ENCODE data around the gene MYO15B.

The MYO15B gene

GRCh38 chr17:75607086-75607485 lies 19.5 kb downstream of the MYO15B start:
- DNase-seq = no peak

- no peak for DNase-seq
Observed at GRCh38 chr17:75610103-75610984, 22.7 kb downstream of the MYO15B start.

GRCh38 chr17:75611851-75612429 lies 24.3 kb downstream of the MYO15B start:
- no peak for DNase-seq

- DNase-seq = no peak
Observed at GRCh38 chr17:75612906-75613626, 25.5 kb downstream of the MYO15B start.

- no peak for DNase-seq
Observed at GRCh38 chr17:75614006-75614405, 26.4 kb downstream of the MYO15B start.

GRCh38 chr17:75614556-75615270 lies 27.1 kb downstream of the MYO15B start:
- DNase-seq = no peak

GRCh38 chr17:75615301-75615700 lies 27.7 kb downstream of the MYO15B start:
- no peak for DNase-seq

- no peak for DNase-seq
Observed at GRCh38 chr17:75616521-75617122, 29.0 kb downstream of the MYO15B start.

GRCh38 chr17:75617218-75617617 lies 29.6 kb downstream of the MYO15B start:
- DNase-seq = no peak

GRCh38 chr17:75617675-75618074 lies 30.1 kb downstream of the MYO15B start:
- no peak for DNase-seq

- peak; percentile 12 for DNase-seq
Observed at GRCh38 chr17:75619506-75620431, 32.2 kb downstream of the MYO15B start.

- no peak for DNase-seq
Observed at GRCh38 chr17:75621489-75621888, 33.9 kb downstream of the MYO15B start.

GRCh38 chr17:75622076-75622475 lies 34.5 kb downstream of the MYO15B start:
- no peak for DNase-seq

GRCh38 chr17:75622771-75623273 lies 35.2 kb downstream of the MYO15B start:
- DNase-seq = no peak

GRCh38 chr17:75623386-75623785 lies 35.8 kb downstream of the MYO15B start:
- no peak for DNase-seq

- no peak for DNase-seq
Observed at GRCh38 chr17:75624021-75624420, 36.4 kb downstream of the MYO15B start.

GRCh38 chr17:75624714-75625345 lies 37.2 kb downstream of the MYO15B start:
- DNase-seq = no peak

- DNase-seq = no peak
Observed at GRCh38 chr17:75625813-75626486, 38.4 kb downstream of the MYO15B start.

GRCh38 chr17:75626496-75627038 lies 39.0 kb downstream of the MYO15B start:
- DNase-seq = no peak

- no peak for DNase-seq
Observed at GRCh38 chr17:75627094-75627493, 39.5 kb downstream of the MYO15B start.

Data from CD4-positive, alpha-beta T cell treated with Interleukin-12 subunit alpha and Interleukin-12 subunit beta, for 1 hour (primary cell).